H4 (cell line): ENCODE measurements around the gene CDH18. TPM values are rescaled to one million over a fixed set of nuclear protein-coding genes. Genes with fewer than 3 reads are reported as not detected.
A peak's percentile ranks its signal among the peaks of the same experiment; 100 is the strongest.

Experiments used
- DNase-seq: peaks from one replicate; pipeline ENCODE4 v3.0.0-alpha.2; 2015; ENCODE audit warnings: low spot score
- total RNA-seq: library from RNA; depleted of rRNA; stranded (reverse); fragments of >200 nt; shearing (Covaris generic); gene quantifications from 2 replicates; pipeline ENCODE4 v1.2.3, GENCODE V29; 2014

CDH18 gene
- total RNA-seq, 1 experiment from 2014 or later, result 3.2 TPM

GRCh38 chr5:19928562-19929421 lies 59.2 kb downstream of the CDH18 start:
- DNase-seq, result peak; percentile 66

DNA sequence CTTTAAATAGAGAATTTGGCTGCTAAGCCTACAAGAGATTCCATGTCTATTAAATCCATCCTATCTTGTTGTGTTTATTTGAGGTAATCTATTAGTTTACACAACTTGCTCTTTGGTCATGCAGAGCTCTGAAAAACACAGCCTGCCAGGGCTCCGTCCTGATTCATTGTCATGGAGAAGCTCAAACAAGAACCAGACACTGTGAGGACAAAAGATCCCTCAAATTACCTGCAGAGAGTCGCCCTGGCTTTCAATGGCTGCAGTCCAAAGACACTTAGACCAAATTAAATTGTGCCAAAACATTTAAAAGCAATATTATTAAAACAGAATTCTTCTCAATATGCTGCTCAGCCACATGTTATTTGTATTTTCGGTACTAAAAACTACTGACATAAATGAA lies 60.1 kb downstream of the CDH18 start:
- peak; percentile 12 for DNase-seq

DNA sequence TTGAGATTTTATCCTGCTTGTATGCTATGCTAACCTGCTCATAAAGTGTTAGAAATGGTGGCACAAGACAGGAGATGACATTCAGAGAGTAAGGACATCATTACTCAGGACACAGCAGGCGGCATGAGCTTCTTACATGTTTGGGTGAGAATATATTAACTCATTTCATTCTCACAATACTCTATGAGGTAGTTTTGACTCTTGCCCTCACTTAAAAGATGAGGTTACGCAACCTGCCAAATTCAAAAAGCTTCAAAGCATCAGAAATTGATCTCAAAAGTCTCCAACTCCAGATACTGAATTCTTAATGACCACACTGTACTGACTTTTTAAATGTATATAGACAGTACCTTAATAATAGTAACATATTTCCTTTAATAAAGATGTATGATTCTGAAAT lies 60.8 kb downstream of the CDH18 start:
- DNase-seq, result no peak

DNA sequence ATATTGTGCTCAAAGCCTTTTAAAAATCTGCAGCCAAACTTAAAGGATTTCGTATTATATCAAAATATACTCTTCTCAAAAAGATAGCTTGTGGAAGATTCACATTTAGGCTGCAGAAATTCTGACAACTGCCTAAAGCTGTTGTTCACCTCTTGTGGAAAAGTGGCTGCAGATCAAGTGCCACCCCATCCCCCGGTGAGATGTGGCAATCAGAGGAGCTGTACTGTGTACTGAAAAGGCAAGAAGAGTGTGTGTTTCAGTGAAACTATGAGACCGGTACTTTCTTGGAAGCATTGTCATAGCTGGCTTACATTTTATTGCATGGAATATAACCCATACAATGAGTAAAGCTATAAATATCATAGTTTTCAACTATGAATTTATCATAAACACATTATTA lies 64.3 kb downstream of the CDH18 start:
- no peak for DNase-seq

DNA sequence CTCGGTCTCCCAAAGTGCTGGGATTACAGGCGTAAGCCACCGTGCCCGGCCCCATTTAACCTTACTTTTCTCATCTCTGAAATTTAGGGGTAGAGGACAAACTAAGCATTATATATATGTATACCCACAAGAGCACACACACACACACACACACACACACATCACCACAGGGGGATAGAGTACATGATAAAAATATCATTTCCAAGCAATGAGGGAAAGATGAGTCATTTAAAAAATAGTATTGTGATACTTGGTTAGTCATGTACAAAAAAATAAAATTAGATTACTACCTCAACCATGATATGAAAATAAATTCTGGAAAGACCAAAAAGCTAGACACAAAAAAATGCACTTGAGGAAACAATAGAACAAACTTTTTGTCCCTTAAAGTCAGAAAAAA lies 67.2 kb downstream of the CDH18 start:
- DNase-seq, result no peak

DNA sequence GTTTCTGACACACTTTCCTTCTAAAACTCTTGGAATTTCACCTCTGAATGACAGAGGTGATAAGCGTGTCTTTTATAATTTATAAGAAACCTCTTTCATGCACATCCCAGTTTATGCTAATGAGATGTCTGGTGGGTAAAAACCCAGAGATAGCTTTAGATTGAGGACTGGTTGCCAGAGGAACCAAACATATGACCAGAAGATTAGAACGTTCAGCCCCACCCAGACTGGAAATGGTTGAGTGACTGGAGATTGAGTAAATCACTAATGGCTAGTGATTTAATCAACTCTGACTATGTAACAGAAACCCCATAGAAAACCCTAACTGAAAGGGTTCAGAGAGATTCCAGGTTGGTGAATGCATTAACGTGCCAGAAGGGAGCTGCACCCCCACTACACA lies 69.2 kb downstream of the CDH18 start:
- DNase-seq, result no peak

- DNase-seq, result no peak
Observed at GRCh38 chr5:19917588-19918122, 70.3 kb downstream of the CDH18 start.

DNA sequence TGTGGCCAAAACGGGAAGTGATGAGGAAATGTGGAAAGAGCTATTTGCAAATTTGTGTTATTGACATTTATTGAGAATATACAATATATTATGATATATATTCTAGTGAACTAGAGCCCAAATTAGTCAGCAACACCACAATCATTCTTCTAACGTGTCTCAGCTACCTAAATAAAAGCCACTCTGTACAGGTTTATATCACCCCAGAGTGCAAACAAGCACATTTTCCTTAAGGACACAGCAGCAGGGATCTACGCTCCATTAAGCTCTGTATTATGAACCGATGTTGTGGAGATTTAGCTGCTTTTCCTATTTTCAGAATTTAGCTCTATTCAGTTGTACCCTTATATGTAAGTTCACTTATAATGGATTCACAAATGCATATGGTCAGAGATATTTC lies 77.9 kb downstream of the CDH18 start:
- DNase-seq, result no peak

GRCh38 chr5:19904766-19905165 lies 83.2 kb downstream of the CDH18 start:
- no peak for DNase-seq

- no peak for DNase-seq
Observed at GRCh38 chr5:19903611-19904010, 84.4 kb downstream of the CDH18 start.

GRCh38 chr5:19902316-19902934 lies 85.6 kb downstream of the CDH18 start:
- DNase-seq, result peak; percentile 21

GRCh38 chr5:19900269-19900668 lies 87.7 kb downstream of the CDH18 start:
- no peak for DNase-seq

GRCh38 chr5:19891658-19892057 lies 96.3 kb downstream of the CDH18 start:
- DNase-seq, result no peak

DNA sequence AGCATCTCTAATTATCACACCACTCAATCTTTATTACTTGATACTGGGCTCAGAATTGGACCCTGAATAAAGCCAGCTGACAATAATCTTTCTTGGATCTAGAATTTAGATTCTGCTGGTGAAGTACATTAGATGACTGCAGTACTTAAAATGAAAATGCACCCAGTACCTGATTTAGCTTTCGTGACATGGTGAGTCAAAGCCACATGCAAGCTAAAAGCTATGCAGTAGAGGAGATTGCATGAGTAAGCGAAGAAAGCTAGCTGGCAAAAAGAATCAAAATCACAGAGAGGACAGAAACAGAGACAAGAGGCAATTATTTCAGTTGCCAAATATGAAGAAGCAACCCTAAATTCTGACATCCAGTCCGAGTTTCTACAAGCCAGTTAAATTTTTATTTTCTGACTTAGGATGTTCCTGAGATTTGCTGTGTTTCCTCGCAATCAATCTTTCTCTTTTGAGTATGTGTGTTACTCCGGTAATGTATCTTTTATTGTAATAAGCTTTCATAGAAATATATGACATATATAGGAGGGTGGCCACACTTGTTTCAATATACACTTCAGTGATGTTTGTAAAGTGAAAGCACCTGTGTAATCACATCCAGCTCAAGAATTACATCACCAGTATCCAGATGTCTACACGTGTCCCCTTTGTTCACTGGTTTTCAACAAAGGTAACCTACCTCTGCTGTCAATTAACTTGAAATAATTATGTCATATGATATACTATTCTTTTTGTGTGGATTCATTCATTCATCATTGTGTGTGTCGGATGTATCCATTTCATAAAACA lies 101.7 kb downstream of the CDH18 start:
- peak; percentile 71 for DNase-seq

DNA sequence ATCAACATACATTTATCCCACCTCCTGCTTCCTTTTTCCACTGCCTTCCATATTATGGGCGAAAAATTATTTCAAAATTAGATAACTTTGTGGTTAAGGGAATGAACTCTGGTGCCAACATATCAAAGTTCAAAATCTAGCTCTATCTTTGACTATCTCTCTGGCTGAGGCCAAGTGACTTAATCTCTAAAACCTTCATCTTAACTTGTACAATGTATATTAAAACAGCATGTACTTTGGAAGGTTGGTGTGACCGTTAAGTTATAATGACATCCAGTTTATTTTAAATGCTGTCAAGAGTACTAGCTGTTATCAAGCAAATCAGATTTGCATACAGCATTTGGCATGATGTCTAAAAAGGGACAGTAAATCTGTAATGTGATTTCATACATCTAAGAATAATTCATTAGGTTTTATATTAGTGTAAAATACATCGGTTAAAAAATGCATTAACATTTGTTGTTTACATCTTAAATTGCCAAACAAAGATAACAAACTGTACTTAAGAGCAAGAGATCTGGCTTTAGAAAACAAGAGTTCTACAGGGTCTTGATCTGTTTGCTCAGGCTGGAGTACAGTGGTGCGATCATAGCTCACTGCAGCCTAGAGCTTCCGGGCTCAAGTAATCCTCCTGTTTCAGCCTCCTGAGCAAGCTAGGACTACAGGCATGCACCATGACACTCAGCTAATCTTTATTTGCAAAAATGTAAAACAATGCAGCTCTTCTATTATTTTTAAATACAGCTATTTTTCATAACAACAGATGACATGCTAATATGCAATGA lies 102.8 kb downstream of the CDH18 start:
- peak; percentile 38 for DNase-seq

GRCh38 chr5:19880859-19881436 lies 107.1 kb downstream of the CDH18 start:
- DNase-seq, result no peak

DNA sequence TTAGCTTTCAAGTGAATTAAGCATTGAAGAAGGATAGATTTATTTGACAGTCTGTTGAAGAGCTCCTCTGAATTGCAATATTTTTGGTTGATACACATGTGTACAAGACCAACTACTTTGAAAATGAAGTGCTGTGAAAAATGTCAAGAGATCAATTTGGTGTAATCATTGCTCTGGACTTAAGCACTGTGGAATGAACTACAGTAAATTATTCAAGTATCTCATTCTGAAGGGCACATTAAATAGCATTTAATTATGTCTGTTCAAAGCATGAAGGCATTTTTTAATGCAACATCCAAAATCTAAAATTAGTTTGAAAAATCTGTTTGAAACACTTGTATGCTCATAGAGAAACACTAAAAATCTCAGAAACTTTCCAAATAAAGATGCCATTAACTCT lies 107.5 kb downstream of the CDH18 start:
- no peak for DNase-seq

DNA sequence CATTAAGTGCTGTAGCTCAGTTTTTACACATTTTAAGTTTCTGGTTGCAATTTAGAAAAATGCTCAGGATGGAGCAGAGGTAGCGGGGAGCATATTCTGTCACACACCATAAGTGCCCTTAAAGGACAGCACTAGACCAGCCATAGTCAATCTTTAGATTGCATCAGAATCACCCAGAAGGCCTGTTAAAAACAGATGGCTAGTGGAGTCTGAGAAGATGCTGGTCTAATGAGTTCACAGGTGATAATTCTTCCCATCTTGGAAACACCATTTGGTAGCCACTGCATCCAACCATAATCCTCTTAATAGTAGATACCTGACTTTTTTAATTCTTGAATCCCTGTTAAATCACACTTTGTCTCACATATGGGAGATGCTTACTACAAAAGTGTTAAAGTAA lies 113.2 kb downstream of the CDH18 start:
- no peak for DNase-seq

- no peak for DNase-seq
Observed at GRCh38 chr5:19866090-19866450, 121.9 kb downstream of the CDH18 start.

GRCh38 chr5:19865336-19866089 lies 122.5 kb downstream of the CDH18 start:
- no peak for DNase-seq
